B cell (primary cell): Measurements from ENCODE around the gene TMEM163. TPM values are rescaled to one million over a fixed set of nuclear protein-coding genes. Genes with fewer than 3 reads are reported as not detected.
A peak's percentile ranks its signal among the peaks of the same experiment; 100 is the strongest.

Source experiments
- ATAC-seq: fragments of 200-7000 bp; cut with Tn5 transposase; one replicate; pipeline ENCODE4 v1.10.0; 2021; ENCODE audit warnings: low read depth, mild to moderate bottlenecking, moderate number of reproducible peaks, moderate library complexity
- CTCF ChIA-PET: fragments of 350-600 bp; sonication (Branson Sonifier 250); formaldehyde crosslinking; loops from one replicate; lab custom pipeline; 2021; ENCODE audit warnings: antibody characterized with exemption, inconsistent platforms; lab: Charles Lee
- POLR2A ChIA-PET: fragments of 350-600 bp; sonication (Branson Sonifier 250); formaldehyde crosslinking; loops from one replicate; lab custom pipeline; 2021; ENCODE audit warnings: antibody characterized with exemption; lab: Charles Lee
- DNase-seq: peaks from one replicate; pipeline ENCODE4 v3.0.0; 2013
- H2AFZ ChIP-seq: 2 replicates; pipeline ENCODE4 v1.6.1; 2012; ENCODE audit warnings: mild to moderate bottlenecking, low read depth, low read length; ENCODE audit not compliant: insufficient read depth, poor library complexity, severe bottlenecking
- H3K27ac ChIP-seq, 2 donors: 1 replicate in 1 of 2; 2 replicates in 1 of 2; pipeline ENCODE4 v1.5.1; 2012 to 2013; ENCODE audit warnings: low read length in 2 of 2, mild to moderate bottlenecking in 2 of 2, moderate library complexity in 1 of 2
- H3K27me3 ChIP-seq, 4 experiments: fragments of 200-600 bp in 1 of 4; sonication (generic) in 1 of 4; replicated peaks in 1 of 4; 1 replicate in 2 of 4; 2 replicates in 2 of 4; pipeline versions ENCODE4 v1.6.1 to v1.7.0; 2013 to 2016; ENCODE audit warnings: low read length in 3 of 4, mild to moderate bottlenecking in 2 of 4, mixed read lengths in 1 of 4, moderate library complexity in 1 of 4; ENCODE audit not compliant: insufficient read depth in 4 of 4, control insufficient read depth in 3 of 4; ENCODE audit errors: control extremely low read depth in 1 of 4
- H3K36me3 ChIP-seq, 2 experiments: replicated peaks in 1 of 2; 1 replicate in 1 of 2; 2 replicates in 1 of 2; pipeline versions ENCODE4 v1.6.1 to v1.7.1; 2013; ENCODE audit warnings: low read length in 1 of 2; ENCODE audit not compliant: insufficient read depth in 2 of 2, control insufficient read depth in 1 of 2; ENCODE audit errors: control extremely low read depth in 1 of 2, extremely low read depth in 1 of 2
- H3K4me1 ChIP-seq, 2 donors: fragments of 200-600 bp in 1 of 2; sonication (generic) in 1 of 2; 1 replicate in 1 of 2; 2 replicates in 1 of 2; pipeline versions ENCODE4 v1.5.1 to v1.6.1; 2013 to 2017; ENCODE audit warnings: low read length in 2 of 2; ENCODE audit not compliant: control insufficient read depth in 2 of 2, insufficient read depth in 2 of 2
- H3K4me2 ChIP-seq: replicated peaks from 2 replicates; pipeline ENCODE3; 2012; ENCODE audit warnings: mild to moderate bottlenecking, low read depth, low read length; ENCODE audit not compliant: poor library complexity, severe bottlenecking
- H3K4me3 ChIP-seq, 5 experiments: fragments of 200-600 bp in 1 of 5; sonication (generic) in 1 of 5; 1 replicate in 3 of 5; 2 replicates in 2 of 5; pipeline versions ENCODE4 v1.5.1 to v1.7.0; 2011 to 2016; ENCODE audit warnings: low read length in 4 of 5, mild to moderate bottlenecking in 4 of 5, low read depth in 2 of 5, control low read depth in 1 of 5, moderate library complexity in 1 of 5; ENCODE audit not compliant: insufficient read depth in 1 of 5; ENCODE audit errors: control extremely low read depth in 1 of 5, extremely low read depth in 1 of 5
- H3K79me2 ChIP-seq: fragments of 200-600 bp; sonication (generic); one replicate; pipeline ENCODE4 v1.6.0; 2016; ENCODE audit warnings: low read length; ENCODE audit not compliant: control insufficient read depth, insufficient read depth
- H3K9ac ChIP-seq: fragments of 200-600 bp; sonication (generic); 2 replicates; pipeline ENCODE4 v1.6.1; 2017; ENCODE audit warnings: mild to moderate bottlenecking, low read length, moderate library complexity
- H3K9me3 ChIP-seq, 3 donors: one replicate each; pipeline versions ENCODE4 v1.6.1 to v1.7.1; 2013; ENCODE audit warnings: low read length in 2 of 3; ENCODE audit not compliant: control insufficient read depth in 2 of 3, insufficient read depth in 1 of 3; ENCODE audit errors: control extremely low read depth in 1 of 3
- H4K20me1 ChIP-seq: 2 replicates; pipeline ENCODE4 v1.6.0; 2012; ENCODE audit warnings: mild to moderate bottlenecking, low read length; ENCODE audit not compliant: insufficient read depth, control insufficient read depth, poor library complexity, severe bottlenecking
- H3K27ac Mint-ChIP-seq: one replicate; pipeline ENCODE4 v1.8.0; 2021; ENCODE audit warnings: mixed read lengths
- H3K27me3 Mint-ChIP-seq: one replicate; pipeline ENCODE4 v1.8.0; 2021; ENCODE audit warnings: mixed read lengths
- H3K4me1 Mint-ChIP-seq: one replicate; pipeline ENCODE4 v1.8.0; 2021; ENCODE audit warnings: mixed read lengths
- H3K4me3 Mint-ChIP-seq: one replicate; pipeline ENCODE4 v1.8.0; 2021; ENCODE audit warnings: mixed read lengths
- H3K9me3 Mint-ChIP-seq: one replicate; pipeline ENCODE4 v1.8.0; 2022; ENCODE audit warnings: mixed read lengths; ENCODE audit not compliant: insufficient read depth
- EZH2 ChIP-seq: IDR thresholded peaks from 2 replicates; pipeline ENCODE4 v1.6.1; 2012; ENCODE audit warnings: borderline replicate concordance, low read depth, mild to moderate bottlenecking, moderate library complexity, low read length; ENCODE audit not compliant: insufficient read depth, poor library complexity, severe bottlenecking
- WGBS: methylation state at CpG from one replicate; pipeline ENCODE4 v1.1.5; 2013; ENCODE audit warnings: missing lambda C conversion rate; ENCODE audit not compliant: insufficient coverage; 5-methylcytosine and 5-hydroxymethylcytosine counted together
- intact Hi-C: fragments of 100-400 bp; cut with micrococcal nuclease; formaldehyde crosslinking; loops from one replicate; pipeline ENCODE4 v1.10.0; 2022
- polyA plus RNA-seq: library from polyadenylated mRNA; depleted of rRNA; stranded (reverse); fragments of >200 nt; gene quantifications from 2 replicates; pipeline ENCODE4 v1.2.3, GENCODE V29; 2012
- total RNA-seq, 2 donors: library from RNA; stranded (reverse); fragments of 120-200 nt in 1 of 2; gene quantifications; 1 replicate in 1 of 2; 2 replicates in 1 of 2; pipeline versions ENCODE4 v1.2.3 to v1.2.4, GENCODE V29; 2013 to 2022
- TF ChIP-seq, protein P1 (sequence below): fragments of 200-600 bp; IDR thresholded peaks from one replicate; pipeline ENCODE4 v1.8.0; 2022; ENCODE audit warnings: antibody characterized with exemption, mild to moderate bottlenecking

Gene TMEM163
- total and polyA plus RNA-seq, 2 donors (not counting 1 experiment from before 2014, with no cell fraction given) = 2.6 to 5.6 TPM

DNA sequence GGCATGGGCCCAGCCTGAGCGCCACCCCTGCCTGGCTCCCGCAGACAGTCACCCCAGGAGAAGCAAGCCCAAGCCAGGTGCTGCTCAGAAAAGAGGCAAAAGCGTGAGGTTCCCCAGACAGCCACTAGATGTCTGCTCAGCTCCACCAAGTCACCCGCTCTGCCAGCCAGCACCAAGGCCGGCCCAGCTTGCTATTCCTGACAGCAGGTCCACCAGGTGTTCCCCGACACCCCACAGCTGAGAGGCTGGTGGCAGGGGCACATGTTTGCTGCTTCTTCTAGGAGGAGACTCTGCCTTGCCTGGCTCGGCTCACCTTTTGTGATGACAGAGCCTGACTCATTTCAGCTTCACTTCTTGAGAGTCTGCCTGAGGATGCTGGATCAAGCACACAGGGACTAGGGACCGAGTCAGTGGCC lies 258.2 kb downstream of the TMEM163 start:
- Histone ChIP-seq H3K9ac (no peak overlapping the region), H3K9me3 (peaks cover 0 to 3% (median 0%) of the 10 kb centered on the region in 3 donors), H3K27ac (no peak overlapping the region), H3K4me2 (no peak overlapping the region), H3K4me3 (no peak overlapping the region), H2AFZ (no peak overlapping the region), H4K20me1 (no peaks in the 10 kb centered on the region), H3K27me3 (no peaks in the 10 kb centered on the region), H3K36me3 (peaks cover 0 to 3% of the 10 kb centered on the region in 2 experiments), H3K79me2 (no peaks in the 10 kb centered on the region), H3K4me1 (no peaks in the 10 kb centered on the region)
- TF ChIP-seq EZH2 = no peak
- TF ChIP-seq, protein P1, sequence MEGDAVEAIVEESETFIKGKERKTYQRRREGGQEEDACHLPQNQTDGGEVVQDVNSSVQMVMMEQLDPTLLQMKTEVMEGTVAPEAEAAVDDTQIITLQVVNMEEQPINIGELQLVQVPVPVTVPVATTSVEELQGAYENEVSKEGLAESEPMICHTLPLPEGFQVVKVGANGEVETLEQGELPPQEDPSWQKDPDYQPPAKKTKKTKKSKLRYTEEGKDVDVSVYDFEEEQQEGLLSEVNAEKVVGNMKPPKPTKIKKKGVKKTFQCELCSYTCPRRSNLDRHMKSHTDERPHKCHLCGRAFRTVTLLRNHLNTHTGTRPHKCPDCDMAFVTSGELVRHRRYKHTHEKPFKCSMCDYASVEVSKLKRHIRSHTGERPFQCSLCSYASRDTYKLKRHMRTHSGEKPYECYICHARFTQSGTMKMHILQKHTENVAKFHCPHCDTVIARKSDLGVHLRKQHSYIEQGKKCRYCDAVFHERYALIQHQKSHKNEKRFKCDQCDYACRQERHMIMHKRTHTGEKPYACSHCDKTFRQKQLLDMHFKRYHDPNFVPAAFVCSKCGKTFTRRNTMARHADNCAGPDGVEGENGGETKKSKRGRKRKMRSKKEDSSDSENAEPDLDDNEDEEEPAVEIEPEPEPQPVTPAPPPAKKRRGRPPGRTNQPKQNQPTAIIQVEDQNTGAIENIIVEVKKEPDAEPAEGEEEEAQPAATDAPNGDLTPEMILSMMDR = peak; percentile 61
- Mint-ChIP-seq H3K27me3 (no peaks in the 10 kb centered on the region), H3K4me1 (peaks cover 3% of the 10 kb centered on the region), H3K9me3 (no peaks in the 10 kb centered on the region), H3K27ac (peak overlapping the region; percentile 37), H3K4me3 (no peak overlapping the region)
- WGBS = 73% methylated on average over 8 of the region's 8 CpGs
- ChIA-PET CTCF (interaction anchor here (1.0 to 2.6 kb wide), 14 partner anchors 10 to 659 kb away, joined by 3 to 20 read pairs (median 3); no protein-coding TSS in a partner anchor), POLR2A (no interaction called here)
- peak; percentile 59 for DNase-seq
- intact Hi-C loops = no loop called here
- peak; percentile 76 for ATAC-seq

DNA sequence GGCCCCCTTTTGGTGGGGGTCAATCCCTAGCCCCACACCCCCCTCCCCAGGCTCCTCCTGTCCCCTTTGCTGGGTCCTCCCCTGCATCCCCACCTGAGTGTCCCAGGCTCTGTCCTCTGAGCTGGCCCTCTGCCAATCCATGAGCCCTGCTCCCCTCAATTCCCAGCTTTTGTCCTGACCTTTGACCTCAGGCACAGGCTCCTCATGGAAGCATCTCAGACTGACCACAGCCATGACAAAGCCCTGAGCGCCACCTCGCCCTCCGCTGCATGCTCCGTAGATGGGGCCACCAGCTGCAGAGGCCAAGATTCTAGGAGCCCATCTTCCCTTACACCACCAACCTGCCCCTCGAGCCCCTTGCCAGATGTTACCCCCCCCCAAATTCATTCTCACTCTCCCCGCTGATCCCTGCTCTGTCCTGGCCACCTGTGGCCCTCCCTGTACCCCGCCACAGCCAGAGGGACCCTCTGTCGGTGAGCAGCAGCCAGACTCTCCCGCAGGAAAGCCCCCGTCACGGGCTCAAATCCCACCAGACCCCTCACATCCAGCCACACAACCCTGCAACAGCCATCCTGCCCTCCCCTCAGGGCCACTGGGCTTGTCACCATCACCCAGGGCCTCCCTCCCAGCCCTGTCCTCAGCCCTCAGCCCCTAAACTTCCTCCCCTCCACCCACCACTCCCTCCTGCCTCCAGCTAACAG lies 258.9 kb downstream of the TMEM163 start:
- H3K79me2 ChIP-seq = no peaks in the 10 kb centered on the region
- no peaks in the 10 kb centered on the region for H3K27me3 Mint-ChIP-seq
- no peak overlapping the region for H3K4me2 ChIP-seq
- no peak overlapping the region for H3K27ac Mint-ChIP-seq
- H3K27me3 ChIP-seq = no peaks in the 10 kb centered on the region
- no peak overlapping the region for H3K27ac ChIP-seq
- no peak for TF ChIP-seq EZH2
- TF ChIP-seq, protein P1 = no peak
- ATAC-seq (no peak), DNase-seq (no peak)
- H3K36me3 ChIP-seq = peaks cover 0 to 4% of the 10 kb centered on the region in 2 experiments
- intact Hi-C loops = no loop called here
- H3K4me1 Mint-ChIP-seq = peaks cover 3% of the 10 kb centered on the region
- ChIA-PET POLR2A (no interaction called here), CTCF (interaction anchor here (1.0 to 2.6 kb wide), 10 partner anchors 9 to 659 kb away, joined by 3 to 20 read pairs (median 4); no protein-coding TSS in a partner anchor)
- H3K9me3 ChIP-seq = peaks cover 0 to 3% (median 0%) of the 10 kb centered on the region in 3 donors
- H3K9ac ChIP-seq = no peak overlapping the region
- 93% methylated on average over 11 of the region's 11 CpGs for WGBS
- H2AFZ ChIP-seq = no peak overlapping the region
- H3K4me3 Mint-ChIP-seq = no peak overlapping the region
- H4K20me1 ChIP-seq = no peaks in the 10 kb centered on the region
- H3K9me3 Mint-ChIP-seq = no peaks in the 10 kb centered on the region
- no peaks in the 10 kb centered on the region for H3K4me1 ChIP-seq
- no peak overlapping the region for H3K4me3 ChIP-seq
